Measurements from ENCODE around the gene ASB1. TPM values are rescaled to one million over a fixed set of nuclear protein-coding genes. Genes with fewer than 3 reads are reported as not detected.

The ASB1 gene
- total RNA-seq, 1 donor: 21.2 TPM

DNA sequence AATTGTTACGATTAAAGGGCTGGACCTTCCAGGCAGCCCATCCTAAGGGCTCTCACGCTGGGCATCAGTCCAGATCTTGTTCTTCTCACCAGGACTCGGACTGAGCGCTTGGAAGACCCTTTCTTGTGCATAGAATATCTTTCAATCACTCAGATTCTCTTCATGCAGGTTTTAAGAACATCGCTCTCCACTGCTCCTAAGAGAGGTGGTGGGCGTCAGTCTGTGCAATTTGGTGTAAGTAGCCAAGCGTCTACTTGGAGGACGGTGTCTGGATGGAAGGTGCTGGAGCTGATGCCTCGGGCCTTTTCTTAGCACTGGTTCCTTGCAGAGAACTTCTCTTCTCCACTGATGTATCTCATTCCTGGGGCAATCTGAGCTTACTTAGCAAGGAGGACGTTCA is 68.7 kb downstream of the ASB1 start:
- no peak overlapping the region for H3K4me3 ChIP-seq (ENCODE audit: low read depth, low read length)
- TF ChIP-seq, protein P1, sequence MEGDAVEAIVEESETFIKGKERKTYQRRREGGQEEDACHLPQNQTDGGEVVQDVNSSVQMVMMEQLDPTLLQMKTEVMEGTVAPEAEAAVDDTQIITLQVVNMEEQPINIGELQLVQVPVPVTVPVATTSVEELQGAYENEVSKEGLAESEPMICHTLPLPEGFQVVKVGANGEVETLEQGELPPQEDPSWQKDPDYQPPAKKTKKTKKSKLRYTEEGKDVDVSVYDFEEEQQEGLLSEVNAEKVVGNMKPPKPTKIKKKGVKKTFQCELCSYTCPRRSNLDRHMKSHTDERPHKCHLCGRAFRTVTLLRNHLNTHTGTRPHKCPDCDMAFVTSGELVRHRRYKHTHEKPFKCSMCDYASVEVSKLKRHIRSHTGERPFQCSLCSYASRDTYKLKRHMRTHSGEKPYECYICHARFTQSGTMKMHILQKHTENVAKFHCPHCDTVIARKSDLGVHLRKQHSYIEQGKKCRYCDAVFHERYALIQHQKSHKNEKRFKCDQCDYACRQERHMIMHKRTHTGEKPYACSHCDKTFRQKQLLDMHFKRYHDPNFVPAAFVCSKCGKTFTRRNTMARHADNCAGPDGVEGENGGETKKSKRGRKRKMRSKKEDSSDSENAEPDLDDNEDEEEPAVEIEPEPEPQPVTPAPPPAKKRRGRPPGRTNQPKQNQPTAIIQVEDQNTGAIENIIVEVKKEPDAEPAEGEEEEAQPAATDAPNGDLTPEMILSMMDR (IDR thresholded peaks at IDR 0.05; ENCODE audit: insufficient read depth, low read depth, low read length): no peak
- DNase-seq (ENCODE audit: low read depth): no peak

DNA sequence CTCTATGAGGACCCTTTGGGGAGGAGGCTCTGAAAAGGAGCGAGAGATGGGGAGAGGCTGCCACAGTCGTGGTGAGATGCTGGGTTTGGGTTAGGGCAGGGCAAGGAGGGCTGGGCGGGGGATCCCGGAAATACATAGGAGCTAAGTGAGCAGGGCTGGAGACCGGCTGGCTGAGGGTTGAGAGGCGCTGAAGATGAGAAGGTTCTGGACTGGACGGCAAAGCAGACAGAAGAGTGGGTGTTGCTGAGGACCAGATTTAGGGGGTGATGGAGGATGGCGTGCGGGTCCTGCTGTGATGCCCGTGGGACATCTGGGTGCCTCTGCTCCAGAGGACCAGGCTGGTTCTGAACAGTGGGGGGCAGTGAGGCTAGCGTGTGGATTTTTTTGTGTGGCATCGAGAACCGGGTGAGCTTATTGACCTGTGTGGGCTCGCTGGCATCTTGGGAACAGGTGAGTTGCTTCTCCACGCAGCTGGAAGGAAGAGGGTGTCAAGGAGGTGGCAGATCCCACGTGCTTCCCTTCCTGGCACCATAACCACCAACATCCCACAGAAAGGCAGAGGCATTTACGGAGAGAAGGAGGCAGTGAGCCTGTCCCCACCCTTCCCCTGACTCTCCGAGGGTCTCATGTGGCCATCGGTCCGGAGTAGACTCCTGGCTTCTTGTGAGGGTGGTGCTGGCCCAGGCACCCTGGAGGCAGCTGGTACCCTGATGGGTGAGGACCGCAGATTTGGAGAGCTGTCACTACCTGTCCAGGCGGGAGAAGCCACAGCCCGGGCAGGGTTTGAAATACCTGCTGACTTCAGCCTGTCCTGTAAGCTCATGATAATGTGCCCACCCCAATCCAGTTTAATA is 70.3 kb downstream of the ASB1 start:
- no peak for DNase-seq (ENCODE audit: low read depth)
- TF ChIP-seq, protein P1 (IDR thresholded peaks at IDR 0.05; ENCODE audit: insufficient read depth, low read depth, low read length): no peak
- no peak overlapping the region for H3K4me3 ChIP-seq (ENCODE audit: low read depth, low read length)

DNA sequence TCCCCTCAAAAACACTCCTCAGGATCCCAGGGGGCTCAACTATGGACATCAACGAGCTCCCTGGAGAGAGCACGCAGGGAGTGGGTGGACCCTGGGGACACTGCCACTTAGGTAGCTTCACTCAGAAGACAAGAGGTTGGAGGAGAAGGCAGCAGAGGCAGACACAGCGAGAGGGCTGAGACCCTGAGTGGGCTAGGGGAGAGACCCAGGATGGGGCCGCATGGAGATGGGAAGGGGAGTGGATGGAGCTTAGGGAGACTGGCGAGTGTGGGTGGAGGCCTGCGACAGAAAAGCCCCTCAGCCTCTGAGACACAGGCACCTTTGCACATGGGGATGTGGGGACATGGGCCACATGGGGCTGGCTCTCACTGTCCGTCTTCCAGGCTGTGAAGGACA is 70.9 kb downstream of the ASB1 start:
- no peak for DNase-seq (ENCODE audit: low read depth)
- H3K4me3 ChIP-seq (ENCODE audit: low read depth, low read length): no peak overlapping the region
- TF ChIP-seq, protein P1 (IDR thresholded peaks at IDR 0.05; ENCODE audit: insufficient read depth, low read depth, low read length): no peak

DNA sequence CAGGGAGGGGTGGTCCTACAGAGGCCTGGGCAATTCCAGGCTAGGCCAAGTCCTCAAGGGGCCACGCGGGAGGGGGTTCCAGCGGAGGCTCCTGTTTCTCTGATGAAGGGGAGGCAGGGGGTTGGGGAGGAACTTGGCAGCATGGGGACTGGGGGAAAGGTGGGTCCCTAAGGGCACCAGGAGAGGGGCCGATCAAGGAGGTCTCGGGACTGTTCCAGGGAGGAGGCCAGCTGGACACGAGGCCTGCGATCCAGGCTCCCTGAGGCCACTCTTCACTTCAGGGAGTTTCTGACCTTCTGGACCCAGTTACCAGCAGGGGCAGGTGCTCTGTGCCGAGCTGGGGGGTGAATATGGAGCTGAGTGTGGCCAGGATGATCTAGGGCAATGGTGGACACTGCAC is 71.5 kb downstream of the ASB1 start:
- TF ChIP-seq, protein P1 (IDR thresholded peaks at IDR 0.05; ENCODE audit: insufficient read depth, low read depth, low read length): no peak
- no peak overlapping the region for H3K4me3 ChIP-seq (ENCODE audit: low read depth, low read length)
- no peak for DNase-seq (ENCODE audit: low read depth)

DNA sequence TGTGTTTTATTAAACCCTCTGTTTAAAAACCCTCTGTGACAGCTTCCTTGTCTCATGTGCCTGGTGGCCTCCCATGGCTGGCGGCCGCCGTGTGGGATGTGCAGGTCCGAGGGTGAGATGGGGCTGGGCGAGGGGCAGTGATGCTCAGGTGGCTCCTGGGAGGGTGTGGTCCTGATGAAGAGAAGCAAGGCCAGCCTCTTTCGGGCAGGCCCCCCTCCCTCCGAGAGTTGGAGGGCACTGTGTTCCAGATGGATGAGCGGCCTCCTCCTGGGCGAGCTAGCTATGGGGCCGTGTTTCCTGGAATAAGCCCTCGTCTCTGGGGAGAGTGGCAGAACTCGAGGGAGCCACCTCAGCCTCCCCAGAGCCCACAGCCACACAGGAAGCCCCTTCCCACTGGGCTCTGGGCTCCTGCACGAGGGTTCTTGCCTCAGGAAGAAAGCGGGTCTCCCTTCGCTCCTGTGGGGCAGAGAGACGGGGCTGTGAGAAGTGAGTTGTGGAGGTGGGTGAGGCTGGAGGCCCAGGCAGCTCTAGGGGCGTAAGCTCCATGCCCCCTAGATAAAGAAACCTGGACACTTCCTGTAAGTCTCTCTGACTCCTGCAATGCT is 72.1 kb downstream of the ASB1 start:
- no peak for DNase-seq (ENCODE audit: low read depth)
- H3K4me3 ChIP-seq (ENCODE audit: low read depth, low read length): no peak overlapping the region
- TF ChIP-seq, protein P1 (IDR thresholded peaks at IDR 0.05; ENCODE audit: insufficient read depth, low read depth, low read length): no peak

DNA sequence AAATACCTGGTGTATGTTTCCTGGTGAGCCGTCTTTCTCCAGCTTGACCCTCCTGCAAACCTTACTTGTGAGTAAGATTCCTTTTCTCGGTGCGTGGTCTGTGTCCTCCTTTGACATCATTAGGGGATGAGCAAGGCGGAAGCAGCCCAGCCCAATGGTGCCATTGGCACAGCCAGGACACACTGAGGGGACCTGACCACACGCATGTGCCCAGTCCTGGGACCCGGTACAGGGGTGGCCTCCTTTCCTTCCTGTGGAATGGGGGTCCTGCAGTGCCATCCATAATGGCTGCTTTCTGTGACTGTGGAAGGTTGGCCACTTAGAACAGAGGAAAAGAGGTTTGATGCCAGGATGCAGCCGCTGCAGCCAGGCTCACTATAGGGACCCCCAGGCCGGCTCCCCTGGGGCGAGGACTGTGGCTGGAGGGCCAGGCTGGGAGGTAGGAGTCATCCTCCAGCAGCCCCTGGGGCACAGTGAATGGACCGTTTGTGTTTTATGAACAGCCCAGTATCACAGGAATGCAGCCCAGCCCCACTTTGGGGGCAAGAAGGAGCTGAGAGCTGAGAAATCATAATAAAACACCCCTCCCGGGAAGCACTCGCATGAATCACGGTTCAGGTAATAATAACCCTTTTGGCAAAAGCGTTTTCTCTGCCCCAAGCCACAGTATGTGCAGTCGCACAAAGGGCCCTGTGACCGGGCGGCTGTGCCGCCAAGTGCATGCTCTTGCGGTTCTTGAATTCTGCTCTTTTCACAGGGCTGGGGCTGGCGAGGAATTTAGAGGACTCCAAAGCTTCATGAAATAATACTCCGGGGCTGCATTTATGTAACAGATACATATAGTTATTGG is 73.2 kb downstream of the ASB1 start:
- TF ChIP-seq, protein P1 (IDR thresholded peaks at IDR 0.05; ENCODE audit: insufficient read depth, low read depth, low read length): no peak
- DNase-seq (ENCODE audit: low read depth): no peak

More for the DNA sequence above, 73.2 kb downstream of the ASB1 start:
- no peak overlapping the region for H3K4me3 ChIP-seq (ENCODE audit: low read depth, low read length)

Measured in fibroblast of villous mesenchyme (primary cell).